ENCODE data around the gene MITF. TPM values are rescaled to one million over a fixed set of nuclear protein-coding genes. Genes with fewer than 3 reads are reported as not detected.

The MITF gene
- total RNA-seq, 6 experiments from 2014 or later = 1.9 to 4.1 (median 3.8) TPM

DNA sequence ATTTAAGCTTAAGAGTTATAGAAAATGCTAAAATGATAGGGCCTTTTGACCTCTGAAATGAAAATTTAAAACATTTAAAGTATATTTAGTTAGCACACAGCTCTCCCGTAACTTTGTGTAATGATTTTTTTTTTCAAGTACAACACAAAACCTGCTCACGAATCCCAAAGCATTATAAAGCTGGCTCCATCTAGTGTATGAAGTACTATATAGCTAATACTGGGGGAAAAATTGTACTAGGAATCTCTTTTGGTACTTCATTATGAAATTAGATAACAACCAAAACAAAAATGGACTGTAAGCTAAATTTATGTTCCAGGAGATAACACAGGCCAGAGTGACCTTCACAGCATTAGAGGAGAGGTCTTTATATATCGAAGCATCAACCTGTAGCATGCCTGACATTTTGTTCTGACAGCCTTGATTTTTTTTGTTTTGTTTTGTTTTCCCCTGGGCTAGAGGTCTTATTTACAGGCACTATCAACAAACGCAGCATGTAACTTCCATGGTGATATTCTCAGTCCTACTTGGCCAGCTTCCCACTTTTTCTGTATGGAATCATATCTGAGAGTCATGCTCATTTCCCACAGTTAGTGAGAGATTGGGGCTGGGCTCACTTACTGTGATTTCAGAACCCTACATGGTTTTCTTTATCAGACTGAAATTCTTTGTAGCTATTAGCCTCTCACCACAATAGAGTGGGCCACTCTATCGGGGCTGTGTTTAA lies 116.3 kb downstream of the MITF start:
- intact Hi-C loops (cut with DNase I) = no loop called here
- no peak for TF ChIP-seq POLR2A (IDR thresholded peaks at IDR 0.05)
- TF ChIP-seq, protein P1, sequence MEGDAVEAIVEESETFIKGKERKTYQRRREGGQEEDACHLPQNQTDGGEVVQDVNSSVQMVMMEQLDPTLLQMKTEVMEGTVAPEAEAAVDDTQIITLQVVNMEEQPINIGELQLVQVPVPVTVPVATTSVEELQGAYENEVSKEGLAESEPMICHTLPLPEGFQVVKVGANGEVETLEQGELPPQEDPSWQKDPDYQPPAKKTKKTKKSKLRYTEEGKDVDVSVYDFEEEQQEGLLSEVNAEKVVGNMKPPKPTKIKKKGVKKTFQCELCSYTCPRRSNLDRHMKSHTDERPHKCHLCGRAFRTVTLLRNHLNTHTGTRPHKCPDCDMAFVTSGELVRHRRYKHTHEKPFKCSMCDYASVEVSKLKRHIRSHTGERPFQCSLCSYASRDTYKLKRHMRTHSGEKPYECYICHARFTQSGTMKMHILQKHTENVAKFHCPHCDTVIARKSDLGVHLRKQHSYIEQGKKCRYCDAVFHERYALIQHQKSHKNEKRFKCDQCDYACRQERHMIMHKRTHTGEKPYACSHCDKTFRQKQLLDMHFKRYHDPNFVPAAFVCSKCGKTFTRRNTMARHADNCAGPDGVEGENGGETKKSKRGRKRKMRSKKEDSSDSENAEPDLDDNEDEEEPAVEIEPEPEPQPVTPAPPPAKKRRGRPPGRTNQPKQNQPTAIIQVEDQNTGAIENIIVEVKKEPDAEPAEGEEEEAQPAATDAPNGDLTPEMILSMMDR (IDR thresholded peaks at IDR 0.05) = peak in 3 of 4 donors; percentile 31 to 48 (median 43)
- Histone ChIP-seq H3K4me1 (no peaks in the 10 kb centered on the region), H3K9me3 (no peaks in the 10 kb centered on the region), H3K27ac (no peak overlapping the region), H3K27me3 (no peaks in the 10 kb centered on the region), H3K36me3 (no peaks in the 10 kb centered on the region), H3K4me3 (no peak overlapping the region)
- 18% methylated on average over 5 of the region's 5 CpGs for WGBS (ENCODE audit: insufficient coverage, low coverage, low lambda C conversion rate, missing lambda C conversion rate)
- ATAC-seq (peak; percentile 42 to 71 (median 67)), DNase-seq (no peak)

DNA sequence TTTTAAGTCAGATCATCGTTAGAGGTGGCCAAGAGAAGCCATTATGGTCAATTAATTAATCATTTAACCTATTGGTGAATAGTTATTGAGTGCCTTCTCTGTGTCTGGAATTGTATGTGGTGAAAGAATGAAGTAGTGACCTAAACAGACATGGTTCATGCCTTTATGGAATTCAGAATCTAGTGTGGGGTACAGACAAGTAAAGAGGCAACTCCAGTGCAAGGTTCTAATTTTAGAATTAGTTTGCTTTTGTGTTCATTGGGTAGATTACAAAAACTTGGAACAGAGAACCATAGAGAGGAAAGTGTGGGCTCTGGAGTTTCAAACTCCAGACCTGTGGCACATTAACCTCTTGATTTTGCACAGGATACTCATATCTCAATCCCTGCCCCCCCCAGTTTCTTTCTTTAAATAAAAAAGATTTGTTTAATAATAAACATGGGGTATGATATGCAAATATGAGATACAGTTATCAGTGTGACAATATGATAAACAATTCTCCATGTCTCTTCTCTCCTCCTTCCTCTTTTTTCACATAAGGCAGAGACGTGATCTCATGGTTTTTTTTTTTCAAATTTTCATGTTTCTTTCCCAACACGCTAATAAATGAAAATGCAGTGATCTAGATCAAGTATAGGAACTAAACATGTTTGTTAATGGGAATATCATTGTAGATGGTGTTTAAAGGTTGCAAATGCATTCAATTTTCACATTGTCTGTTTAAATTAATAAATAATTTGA lies 117.9 kb downstream of the MITF start:
- Histone ChIP-seq H3K27ac (no peak overlapping the region), H3K27me3 (no peaks in the 10 kb centered on the region), H3K4me3 (no peak overlapping the region), H3K9me3 (no peaks in the 10 kb centered on the region), H3K4me1 (no peaks in the 10 kb centered on the region), H3K36me3 (no peaks in the 10 kb centered on the region)
- 50% methylated on average over 3 of the region's 3 CpGs for WGBS (ENCODE audit: insufficient coverage, low coverage, low lambda C conversion rate, missing lambda C conversion rate)
- TF ChIP-seq, protein P1 (IDR thresholded peaks at IDR 0.05) = no peak
- TF ChIP-seq POLR2A (IDR thresholded peaks at IDR 0.05) = no peak
- no peak for ATAC-seq
- intact Hi-C loops (cut with DNase I) = no loop called here
- no peak for DNase-seq

DNA sequence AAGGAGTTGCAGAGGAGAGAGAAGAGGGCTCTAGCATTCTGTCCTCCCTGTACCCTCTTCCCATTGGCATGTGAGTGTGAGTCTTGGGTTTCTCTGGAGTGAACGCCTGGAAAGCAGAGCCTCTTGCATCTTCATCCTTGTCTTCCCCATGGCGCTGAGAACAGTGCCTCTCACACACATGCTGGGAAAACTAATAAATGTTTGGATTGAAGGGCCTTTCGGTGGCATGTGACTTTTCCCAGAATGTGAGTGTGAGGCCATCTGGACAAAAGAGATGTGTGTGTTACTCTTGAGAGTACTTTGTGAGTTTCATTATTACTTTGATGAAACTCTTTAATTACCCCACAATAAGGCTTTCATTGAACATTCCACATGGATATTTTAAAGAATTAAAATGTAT lies 122.3 kb downstream of the MITF start:
- Histone ChIP-seq H3K9me3 (no peaks in the 10 kb centered on the region), H3K4me1 (no peaks in the 10 kb centered on the region), H3K36me3 (no peaks in the 10 kb centered on the region), H3K27ac (no peak overlapping the region), H3K27me3 (no peaks in the 10 kb centered on the region), H3K4me3 (no peak overlapping the region)
- no peak for DNase-seq
- no peak for TF ChIP-seq POLR2A (IDR thresholded peaks at IDR 0.05)
- TF ChIP-seq, protein P1 (IDR thresholded peaks at IDR 0.05) = no peak
- WGBS (ENCODE audit: insufficient coverage, low coverage, low lambda C conversion rate, missing lambda C conversion rate) = 100% methylated on average over 3 of the region's 3 CpGs
- no peak for ATAC-seq
- intact Hi-C loops (cut with DNase I) = no loop called here

DNA sequence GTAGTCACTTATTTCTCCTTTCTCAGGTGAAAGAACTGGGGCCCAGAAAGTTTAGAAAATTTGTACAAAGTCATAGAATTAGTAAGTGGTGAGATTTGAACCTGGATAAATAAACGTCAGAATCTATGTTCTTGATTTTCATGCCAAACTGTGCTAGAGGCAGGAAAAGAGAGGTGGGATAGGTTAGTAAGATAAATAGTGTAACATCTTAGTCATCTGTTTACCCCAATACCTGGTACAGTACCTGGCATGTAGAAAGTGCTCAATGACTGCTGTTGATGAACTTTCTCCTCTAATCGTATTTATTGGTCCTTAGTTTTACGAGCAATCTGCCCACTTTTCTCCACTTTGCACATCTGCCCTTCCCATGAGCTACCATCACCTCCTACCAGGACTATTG lies 124.9 kb downstream of the MITF start:
- no peak overlapping the region for H3K27ac ChIP-seq
- intact Hi-C loops (cut with DNase I) = no loop called here
- H3K9me3 ChIP-seq = no peaks in the 10 kb centered on the region
- no peaks in the 10 kb centered on the region for H3K27me3 ChIP-seq
- H3K4me3 ChIP-seq = no peak overlapping the region
- DNase-seq (no peak), ATAC-seq (no peak)
- TF ChIP-seq, protein P1 (IDR thresholded peaks at IDR 0.05) = no peak
- TF ChIP-seq POLR2A (IDR thresholded peaks at IDR 0.05) = no peak
- WGBS (ENCODE audit: insufficient coverage, low coverage, low lambda C conversion rate, missing lambda C conversion rate) = 82% methylated on average over 3 of the region's 3 CpGs
- no peaks in the 10 kb centered on the region for H3K4me1 ChIP-seq
- H3K36me3 ChIP-seq = no peaks in the 10 kb centered on the region

Measured in right lobe of liver (tissue), 6 donors.